Thyroid gland (tissue), 4 donors: ENCODE measurements around the gene THOC7.

Source experiments
- POLR2A ChIP-seq, 2 donors: fragments of 450-650 bp; IDR thresholded peaks; one replicate each; pipeline ENCODE4 v1.6.1; 2017; ENCODE audit warnings: antibody characterized with exemption in 2 of 2, mild to moderate bottlenecking in 2 of 2, moderate library complexity in 1 of 2
- TF ChIP-seq, protein P1 (sequence below), 6 experiments: fragments of 200-600 bp in 3 of 6; fragments of 450-650 bp in 3 of 6; sonication (generic) in 3 of 6; IDR thresholded peaks; one replicate each; pipeline ENCODE4 v1.5.1; 2016 to 2019; ENCODE audit warnings: antibody characterized with exemption in 6 of 6, mild to moderate bottlenecking in 2 of 6, inconsistent platforms in 1 of 6, moderate library complexity in 1 of 6

GRCh38 chr3:63855333-63855940, 8.2 kb downstream of the THOC7 start:
- no peak for TF ChIP-seq POLR2A (IDR thresholded peaks at IDR 0.05)
- TF ChIP-seq, protein P1, sequence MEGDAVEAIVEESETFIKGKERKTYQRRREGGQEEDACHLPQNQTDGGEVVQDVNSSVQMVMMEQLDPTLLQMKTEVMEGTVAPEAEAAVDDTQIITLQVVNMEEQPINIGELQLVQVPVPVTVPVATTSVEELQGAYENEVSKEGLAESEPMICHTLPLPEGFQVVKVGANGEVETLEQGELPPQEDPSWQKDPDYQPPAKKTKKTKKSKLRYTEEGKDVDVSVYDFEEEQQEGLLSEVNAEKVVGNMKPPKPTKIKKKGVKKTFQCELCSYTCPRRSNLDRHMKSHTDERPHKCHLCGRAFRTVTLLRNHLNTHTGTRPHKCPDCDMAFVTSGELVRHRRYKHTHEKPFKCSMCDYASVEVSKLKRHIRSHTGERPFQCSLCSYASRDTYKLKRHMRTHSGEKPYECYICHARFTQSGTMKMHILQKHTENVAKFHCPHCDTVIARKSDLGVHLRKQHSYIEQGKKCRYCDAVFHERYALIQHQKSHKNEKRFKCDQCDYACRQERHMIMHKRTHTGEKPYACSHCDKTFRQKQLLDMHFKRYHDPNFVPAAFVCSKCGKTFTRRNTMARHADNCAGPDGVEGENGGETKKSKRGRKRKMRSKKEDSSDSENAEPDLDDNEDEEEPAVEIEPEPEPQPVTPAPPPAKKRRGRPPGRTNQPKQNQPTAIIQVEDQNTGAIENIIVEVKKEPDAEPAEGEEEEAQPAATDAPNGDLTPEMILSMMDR (IDR thresholded peaks at IDR 0.05) = no peak
